ENCODE results near the gene ECE2.

The ECE2 gene

GRCh38 chr3:184240384-184241140, 35.3 kb upstream of the ECE2 start:
- DNase-seq (ENCODE audit: low read depth): no peak

GRCh38 chr3:184241141-184241446, 34.7 kb upstream of the ECE2 start:
- no peak for DNase-seq (ENCODE audit: low read depth)

- no peak for DNase-seq (ENCODE audit: low read depth)
These were observed 34.1 kb upstream of the ECE2 start for GRCh38 chr3:184241447-184242296.

GRCh38 chr3:184242297-184242685, 33.5 kb upstream of the ECE2 start:
- no peak for DNase-seq (ENCODE audit: low read depth)

- DNase-seq (ENCODE audit: low read depth): peak; percentile 90
These were observed 27.1 kb upstream of the ECE2 start, which contains the start of gene ALG3 for GRCh38 chr3:184248454-184249411. Gene ALG3, minus strand, starts transcription at chr3:184248962. Its CDS starts 22 bp downstream, at chr3:184248940.

GRCh38 chr3:184249412-184250166, 26.2 kb upstream of the ECE2 start, which contains the start of gene EEF1AKMT4:
Gene EEF1AKMT4, plus strand, starts transcription at chr3:184249672. Its CDS starts 23 bp downstream, at chr3:184249695.
- DNase-seq (ENCODE audit: low read depth): peak; percentile 99

- peak; percentile 83 for DNase-seq (ENCODE audit: low read depth)
These were observed 25.5 kb upstream of the ECE2 start for GRCh38 chr3:184250167-184250828.

- no peak for DNase-seq (ENCODE audit: low read depth)
These were observed 20.4 kb upstream of the ECE2 start for GRCh38 chr3:184255291-184256039.

GRCh38 chr3:184257083-184257915, 18.5 kb upstream of the ECE2 start:
- no peak for DNase-seq (ENCODE audit: low read depth)

GRCh38 chr3:184258926-184259325, 16.9 kb upstream of the ECE2 start:
- DNase-seq (ENCODE audit: low read depth): no peak

GRCh38 chr3:184259396-184259877, 16.4 kb upstream of the ECE2 start:
- DNase-seq (ENCODE audit: low read depth): no peak

GRCh38 chr3:184259878-184260723, 15.7 kb upstream of the ECE2 start:
- DNase-seq (ENCODE audit: low read depth): peak; percentile 32

GRCh38 chr3:184260724-184261269, 15.0 kb upstream of the ECE2 start:
- DNase-seq (ENCODE audit: low read depth): no peak

GRCh38 chr3:184261270-184261853, 14.5 kb upstream of the ECE2 start, which contains the start of gene CAMK2N2:
Gene CAMK2N2, minus strand, starts transcription at chr3:184261553. Its CDS starts 268 bp downstream, at chr3:184261285.
- peak; percentile 62 for DNase-seq (ENCODE audit: low read depth)

- peak; percentile 44 for DNase-seq (ENCODE audit: low read depth)
These were observed 13.7 kb upstream of the ECE2 start for GRCh38 chr3:184261854-184262763.

- DNase-seq (ENCODE audit: low read depth): no peak
These were observed 13.1 kb upstream of the ECE2 start for GRCh38 chr3:184262764-184263179.

All from iris pigment epithelial cell (primary cell).